ENCODE data around the gene FRYL. TPM values are rescaled to one million over a fixed set of nuclear protein-coding genes. Genes with fewer than 3 reads are reported as not detected.

FRYL gene
- total and polyA plus RNA-seq, 12 donors, result 11.7 to 60.1 (median 36.4) TPM

- Histone ChIP-seq H3K4me3 (no peak overlapping the region), H3K27ac (no peak overlapping the region), H3K4me1 (peaks cover 0 to 3% (median 0%) of the 10 kb centered on the region in 9 donors), H3K27me3 (peaks cover under 1 to 14% (median 11%) of the 10 kb centered on the region in 7 donors), H3K36me3 (peaks cover 0 to 50% (median 27%) of the 10 kb centered on the region in 9 donors), H3K9me3 (no peaks in the 10 kb centered on the region)
- WGBS, 2 donors, result 98% methylated on average over 2 of the region's 2 CpGs
- no peak for TF ChIP-seq CTCF (IDR thresholded peaks at IDR 0.05)
- DNase-seq (no peak), ATAC-seq (no peak)
- intact Hi-C loops (cut with DNase I), result no loop called here
Observed at GRCh38 chr4:48495941-48496340, 284.1 kb downstream of the FRYL start.

GRCh38 chr4:48493452-48494100 lies 286.5 kb downstream of the FRYL start:
- Histone ChIP-seq H3K27ac (no peak overlapping the region), H3K4me1 (peaks cover 0 to 12% (median 8%) of the 10 kb centered on the region in 9 donors), H3K36me3 (peaks cover 0 to 27% (median 7%) of the 10 kb centered on the region in 9 donors), H3K4me3 (no peak overlapping the region), H3K9me3 (no peaks in the 10 kb centered on the region), H3K27me3 (peaks cover 8 to 38% (median 35%) of the 10 kb centered on the region in 7 donors)
- intact Hi-C loops (cut with DNase I), result no loop called here
- no peak for TF ChIP-seq CTCF (IDR thresholded peaks at IDR 0.05)
- ATAC-seq, result no peak
- 82% methylated on average over 4 of the region's 4 CpGs for WGBS, 2 donors
- no peak for DNase-seq

GRCh38 chr4:48491514-48492176 lies 288.4 kb downstream of the FRYL start:
- H3K9me3 ChIP-seq, result no peaks in the 10 kb centered on the region
- H3K4me1 ChIP-seq, result peaks cover 0 to 12% (median 8%) of the 10 kb centered on the region in 9 donors
- no peak overlapping the region for H3K27ac ChIP-seq
- peak in 1 of 8 donors; percentile 19 for ATAC-seq
- H3K4me3 ChIP-seq, result no peak overlapping the region
- no peak for TF ChIP-seq CTCF (IDR thresholded peaks at IDR 0.05)
- peaks cover 0 to 7% (median 0%) of the 10 kb centered on the region in 9 donors for H3K36me3 ChIP-seq
- WGBS, 2 donors, result 64 to 66% methylated on average over 23 of the region's 23 CpGs
- DNase-seq, result no peak
- peaks cover 8 to 57% (median 51%) of the 10 kb centered on the region in 7 donors for H3K27me3 ChIP-seq
- intact Hi-C loops (cut with DNase I), result no loop called here

GRCh38 chr4:48490680-48491513 lies 289.2 kb downstream of the FRYL start:
- H3K4me3 ChIP-seq, result peak overlapping the region in 7 of 10 donors; percentile 31 to 54 (median 42)
- peaks cover 8 to 65% (median 59%) of the 10 kb centered on the region in 7 donors for H3K27me3 ChIP-seq
- H3K27ac ChIP-seq, result no peak overlapping the region
- peaks cover 0 to 2% (median 0%) of the 10 kb centered on the region in 9 donors for H3K36me3 ChIP-seq
- WGBS, 2 donors, result 5% methylated on average over 94 to 104 of the region's 104 CpGs
- peaks cover 0 to 12% (median 8%) of the 10 kb centered on the region in 9 donors for H3K4me1 ChIP-seq
- ATAC-seq, result peak in 2 of 8 donors; percentile 33 to 41
- intact Hi-C loops (cut with DNase I), result no loop called here
- TF ChIP-seq CTCF (IDR thresholded peaks at IDR 0.05), result no peak
- DNase-seq, result no peak
- no peaks in the 10 kb centered on the region for H3K9me3 ChIP-seq

Measured in heart right ventricle (tissue), 16 donors.